Activated T-cell treated with anti-CD3 and anti-CD28 coated beads, Interleukin-2, amount 50 U/mL, for 4 hours (primary cell): Measurements from ENCODE around the gene CKAP5. TPM values are rescaled to one million over a fixed set of nuclear protein-coding genes. Genes with fewer than 3 reads are reported as not detected.

ENCODE experiments used
- ATAC-seq, 2 donors: fragments of 200-7000 bp; cut with Tn5 transposase; one replicate each; pipeline ENCODE4 v1.10.0; 2021
- DNase-seq: peaks from one replicate; pipeline ENCODE4 v3.0.0-alpha.2; 2020
- H3K27me3 Mint-ChIP-seq: one replicate; pipeline ENCODE4 v1.8.0; 2021; ENCODE audit warnings: low read depth, mixed read lengths
- H3K36me3 Mint-ChIP-seq: one replicate; pipeline ENCODE4 v1.8.0; 2022; ENCODE audit warnings: mixed read lengths; ENCODE audit not compliant: insufficient read depth
- H3K4me1 Mint-ChIP-seq: one replicate; pipeline ENCODE4 v1.8.0; 2021; ENCODE audit warnings: low read depth, mixed read lengths
- H3K4me3 Mint-ChIP-seq: one replicate; pipeline ENCODE4 v1.8.0; 2021; ENCODE audit warnings: mild to moderate bottlenecking, moderate library complexity, mixed read lengths
- H3K9me3 Mint-ChIP-seq: one replicate; pipeline ENCODE4 v1.8.0; 2021; ENCODE audit warnings: mixed read lengths
- total RNA-seq, 3 donors: library from RNA; stranded (reverse); gene quantifications; one replicate each; pipeline ENCODE4 v1.2.1, GENCODE V29; 2021

The CKAP5 gene
- total RNA-seq, 3 donors from 2014 or later: 62.9 to 71.8 (median 65.5) TPM

GRCh38 chr11:46697723-46698122 lies 148.4 kb downstream of the CKAP5 start:
- Mint-ChIP-seq H3K4me3 (peak overlapping the region; percentile 24), H3K4me1 (peaks cover 47% of the 10 kb centered on the region), H3K27me3 (no peaks in the 10 kb centered on the region), H3K36me3 (peaks cover 23% of the 10 kb centered on the region), H3K9me3 (no peaks in the 10 kb centered on the region)
- no peak for ATAC-seq
- DNase-seq: no peak

GRCh38 chr11:46697303-46697702 lies 148.8 kb downstream of the CKAP5 start:
- H3K36me3 Mint-ChIP-seq: peaks cover 19% of the 10 kb centered on the region
- no peaks in the 10 kb centered on the region for H3K9me3 Mint-ChIP-seq
- H3K27me3 Mint-ChIP-seq: no peaks in the 10 kb centered on the region
- peaks cover 42% of the 10 kb centered on the region for H3K4me1 Mint-ChIP-seq
- no peak overlapping the region for H3K4me3 Mint-ChIP-seq
- no peak for DNase-seq
- no peak for ATAC-seq

- Mint-ChIP-seq H3K9me3 (no peaks in the 10 kb centered on the region), H3K27me3 (no peaks in the 10 kb centered on the region), H3K4me3 (no peak overlapping the region), H3K36me3 (peaks cover 15% of the 10 kb centered on the region), H3K4me1 (peaks cover 34% of the 10 kb centered on the region)
- ATAC-seq: no peak
- no peak for DNase-seq
These were observed 149.9 kb downstream of the CKAP5 start for GRCh38 chr11:46696212-46696558.

GRCh38 chr11:46695345-46696211 lies 150.5 kb downstream of the CKAP5 start:
- DNase-seq (no peak), ATAC-seq (no peak)
- Mint-ChIP-seq H3K4me1 (peaks cover 34% of the 10 kb centered on the region), H3K36me3 (peaks cover 17% of the 10 kb centered on the region), H3K4me3 (no peak overlapping the region), H3K27me3 (no peaks in the 10 kb centered on the region), H3K9me3 (no peaks in the 10 kb centered on the region)

- Mint-ChIP-seq H3K9me3 (no peaks in the 10 kb centered on the region), H3K36me3 (peaks cover 20% of the 10 kb centered on the region)
- no peak for ATAC-seq
These were observed 151.5 kb downstream of the CKAP5 start for GRCh38 chr11:46694607-46695006.

GRCh38 chr11:46694072-46694471 lies 152.0 kb downstream of the CKAP5 start:
- ATAC-seq (no peak), DNase-seq (no peak)
- H3K4me1 Mint-ChIP-seq: peaks cover 28% of the 10 kb centered on the region
- peaks cover 20% of the 10 kb centered on the region for H3K36me3 Mint-ChIP-seq
- no peak overlapping the region for H3K4me3 Mint-ChIP-seq
- no peaks in the 10 kb centered on the region for H3K9me3 Mint-ChIP-seq
- H3K27me3 Mint-ChIP-seq: no peaks in the 10 kb centered on the region

More at GRCh38 chr11:46694607-46695006, 151.5 kb downstream of the CKAP5 start:
- Mint-ChIP-seq H3K4me3 (no peak overlapping the region), H3K4me1 (peaks cover 31% of the 10 kb centered on the region), H3K27me3 (no peaks in the 10 kb centered on the region)
- DNase-seq: no peak

- Mint-ChIP-seq H3K4me3 (no peak overlapping the region), H3K36me3 (peaks cover 20% of the 10 kb centered on the region), H3K4me1 (peaks cover 23% of the 10 kb centered on the region), H3K9me3 (no peaks in the 10 kb centered on the region), H3K27me3 (no peaks in the 10 kb centered on the region)
- ATAC-seq: no peak
- no peak for DNase-seq
These were observed 152.5 kb downstream of the CKAP5 start for GRCh38 chr11:46693597-46694012.

Other genes starting within 250 kb of the CKAP5 start
- 1 to 10 TPM; 5.5 to 8.1 (median 5.7) TPM for gene HARBI1, start 229.1 kb downstream of the CKAP5 start, total RNA-seq
- gene ATG13, start 228.7 kb downstream of the CKAP5 start, total RNA-seq: 10 to 100 TPM; 47.4 to 54.8 (median 53.1) TPM
- 10 to 100 TPM; 52.9 to 63.8 (median 53.4) TPM for gene ARHGAP1, start 145.7 kb downstream of the CKAP5 start, total RNA-seq
- 10 to 100 TPM; 14.2 to 16.9 (median 14.8) TPM for gene ZNF408, start 145.2 kb downstream of the CKAP5 start, total RNA-seq
- gene F2, start 127.1 kb downstream of the CKAP5 start, total RNA-seq: under 1 TPM; 0.40 to 0.81 (median 0.41) TPM
- under 1 TPM; 0.11 to 0.13 (median 0.13) TPM for gene LRP4, start 72.3 kb upstream of the CKAP5 start, total RNA-seq
- gene CSTPP1, start 90.5 kb upstream of the CKAP5 start, total RNA-seq: 10 to 100 TPM; 12.9 to 15.0 (median 14.3) TPM